ENCODE measurements around the gene ALKBH3. TPM values are rescaled to one million over a fixed set of nuclear protein-coding genes. Genes with fewer than 3 reads are reported as not detected.

ALKBH3 gene
- total and polyA plus RNA-seq, 2 of the 13 experiments (the other 11 are each of a cell fraction or from before 2014, with no cell fraction given): 17.8 to 36.1 TPM

GRCh38 chr11:43880640-43881159 is at the start of gene ALKBH3 (continued):
- TF ChIP-seq ZSCAN31 (CRISPR knock-in tag; IDR thresholded peaks at IDR 0.05; ENCODE audit: low read depth) (peak; percentile 79), DMAP1 (CRISPR knock-in tag; IDR thresholded peaks at IDR 0.05) (peak; percentile 82), ZNF253 (CRISPR knock-in tag; IDR thresholded peaks at IDR 0.05; ENCODE audit: borderline replicate concordance) (no peak), ISL2 (CRISPR knock-in tag; IDR thresholded peaks at IDR 0.05) (peak; percentile 58), FOXC1 (CRISPR knock-in tag; IDR thresholded peaks at IDR 0.05; ENCODE audit: borderline replicate concordance) (peak; percentile 87), MXI1 (IDR thresholded peaks at IDR 0.05; ENCODE audit: borderline replicate concordance, low read depth, low read length) (peak; percentile 59; the same call in 2 of the 3 replicates), PAX8 (CRISPR knock-in tag; IDR thresholded peaks at IDR 0.05; ENCODE audit: borderline replicate concordance) (peak; percentile 84; the same call in 1 of the 2 replicates), ZNF572 (CRISPR knock-in tag; IDR thresholded peaks at IDR 0.05) (peak; percentile 72; the same call in 1 of the 2 replicates), MAFK (conservative IDR thresholded peaks at IDR 0.05 in 1 of 2, IDR thresholded peaks at IDR 0.05 in 1 of 2; ENCODE audit: low read length in 2 of 2) (peak in 1 of 2 experiments; percentile 70; a peak in 1 of 4 replicates), EHMT2 (IDR thresholded peaks at IDR 0.05; ENCODE audit: borderline replicate concordance, low read depth, low read length) (peak; percentile 100), SKIL (CRISPR knock-in tag; IDR thresholded peaks at IDR 0.05; ENCODE audit: borderline replicate concordance) (0 out of 2 replicates have a peak, but pooled peaks have one; percentile 22), ZNF749 (CRISPR knock-in tag; IDR thresholded peaks at IDR 0.05; ENCODE audit: borderline replicate concordance) (no peak), ESRRA (CRISPR knock-in tag; IDR thresholded peaks at IDR 0.05; ENCODE audit: low read depth) (0 out of 2 replicates have a peak, but pooled peaks have one; percentile 42), ZNF792 (CRISPR knock-in tag; IDR thresholded peaks at IDR 0.05) (peak; percentile 79; the same call in 1 of the 2 replicates)
